Measurements from ENCODE around the gene FIZ1.

DNA sequence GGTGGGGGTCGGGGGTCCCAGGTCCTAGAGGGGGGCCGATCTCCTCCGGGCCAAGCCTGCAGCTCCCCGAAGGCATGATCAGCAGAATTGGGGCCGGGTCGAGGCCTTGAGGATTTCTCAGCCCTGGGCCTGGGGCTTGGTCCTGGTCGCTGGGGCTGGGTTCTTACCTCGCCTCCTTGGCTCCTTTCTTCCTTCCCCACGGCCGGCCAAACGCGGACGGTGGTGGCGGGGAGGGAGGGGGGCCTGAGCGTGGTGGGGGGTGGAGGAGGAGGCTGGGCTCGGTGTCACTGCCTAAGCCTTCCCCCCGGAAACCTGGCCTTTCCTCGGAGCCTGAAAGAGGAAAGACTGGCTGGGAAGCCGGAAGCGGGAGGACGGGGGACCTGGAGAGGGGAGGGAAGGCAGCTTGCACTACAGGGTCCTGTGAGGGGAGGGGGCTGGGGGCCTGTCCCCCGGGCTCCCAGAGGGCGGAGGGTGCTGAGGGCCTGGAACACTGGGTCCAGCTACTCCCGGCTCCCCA lies 18.6 kb downstream of the FIZ1 start, which contains the start of gene ZNF579:
- TF ChIP-seq POLR2AphosphoS5 (IDR thresholded peaks at IDR 0.05; ENCODE audit: low read depth, low read length) (peak; percentile 39; the same call in 1 of the 2 replicates), TAF1 (IDR thresholded peaks at IDR 0.05; ENCODE audit: borderline replicate concordance, low read depth, low read length) (no peak)
